Stimulated activated effector memory CD8-positive, alpha-beta T cell treated with anti-CD3 and anti-CD28 coated beads, Interleukin-12 subunit alpha, Interleukin-12 subunit beta, amount 100 ng/mL, for 72 hours (primary cell): Measurements from ENCODE around the gene RETN.

Source experiments
- ATAC-seq: fragments of 150-1000 bp; cut with Tn5 transposase; 2 replicates; pipeline ENCODE4 v1.10.0; 2021
- DNase-seq, 2 donors: peaks; one replicate each; pipeline ENCODE4 v3.0.0; 2021 to 2022; ENCODE audit warnings: low spot score in 2 of 2
- H3K27ac Mint-ChIP-seq: one replicate; pipeline ENCODE4 v1.8.0; 2022; ENCODE audit warnings: mild to moderate bottlenecking, mixed read lengths
- H3K36me3 Mint-ChIP-seq: one replicate; pipeline ENCODE4 v1.8.0; 2022; ENCODE audit warnings: mild to moderate bottlenecking, mixed read lengths
- H3K4me1 Mint-ChIP-seq: one replicate; pipeline ENCODE4 v1.8.0; 2022; ENCODE audit warnings: mixed read lengths
- H3K4me3 Mint-ChIP-seq: one replicate; pipeline ENCODE4 v1.8.0; 2022; ENCODE audit warnings: mild to moderate bottlenecking, mixed read lengths
- H3K9me3 Mint-ChIP-seq: one replicate; pipeline ENCODE4 v1.8.0; 2022; ENCODE audit warnings: mixed read lengths

The RETN gene, protein sequence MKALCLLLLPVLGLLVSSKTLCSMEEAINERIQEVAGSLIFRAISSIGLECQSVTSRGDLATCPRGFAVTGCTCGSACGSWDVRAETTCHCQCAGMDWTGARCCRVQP

DNA sequence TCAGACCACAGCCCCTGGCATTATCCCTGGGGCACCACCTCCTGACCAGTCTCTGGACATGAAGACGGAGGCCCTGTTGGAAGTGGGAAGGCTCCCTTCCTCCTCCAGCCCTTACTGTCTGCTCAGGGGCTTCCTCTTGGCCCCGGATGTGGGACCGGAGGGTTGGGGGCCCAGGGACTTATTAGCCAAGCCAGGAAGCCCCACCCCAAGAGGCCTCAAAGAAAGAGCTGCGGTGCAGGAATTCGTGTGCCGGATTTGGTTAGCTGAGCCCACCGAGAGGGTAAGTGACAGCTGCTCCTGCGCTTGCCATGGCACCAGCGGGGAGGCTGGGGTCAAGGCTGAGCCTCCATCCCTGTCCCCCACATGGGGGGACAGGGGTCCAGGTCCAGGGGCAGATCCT is at the start of gene RETN:
TSS of gene RETN (plus strand) at position 208 of the 400 bp plus-strand sequence. CDS start 278 bp downstream, outside the sequence.
- no peak within 1 kb of the TSS for H3K4me3 Mint-ChIP-seq
- no peaks in the 10 kb centered on the region for H3K9me3 Mint-ChIP-seq
- no peak for DNase-seq
- no peak for ATAC-seq
- H3K4me1 Mint-ChIP-seq = peaks cover 17% of the 10 kb centered on the region
- H3K27ac Mint-ChIP-seq = no peak within 1 kb of the TSS
- no peaks in the 10 kb centered on the region for H3K36me3 Mint-ChIP-seq

DNA sequence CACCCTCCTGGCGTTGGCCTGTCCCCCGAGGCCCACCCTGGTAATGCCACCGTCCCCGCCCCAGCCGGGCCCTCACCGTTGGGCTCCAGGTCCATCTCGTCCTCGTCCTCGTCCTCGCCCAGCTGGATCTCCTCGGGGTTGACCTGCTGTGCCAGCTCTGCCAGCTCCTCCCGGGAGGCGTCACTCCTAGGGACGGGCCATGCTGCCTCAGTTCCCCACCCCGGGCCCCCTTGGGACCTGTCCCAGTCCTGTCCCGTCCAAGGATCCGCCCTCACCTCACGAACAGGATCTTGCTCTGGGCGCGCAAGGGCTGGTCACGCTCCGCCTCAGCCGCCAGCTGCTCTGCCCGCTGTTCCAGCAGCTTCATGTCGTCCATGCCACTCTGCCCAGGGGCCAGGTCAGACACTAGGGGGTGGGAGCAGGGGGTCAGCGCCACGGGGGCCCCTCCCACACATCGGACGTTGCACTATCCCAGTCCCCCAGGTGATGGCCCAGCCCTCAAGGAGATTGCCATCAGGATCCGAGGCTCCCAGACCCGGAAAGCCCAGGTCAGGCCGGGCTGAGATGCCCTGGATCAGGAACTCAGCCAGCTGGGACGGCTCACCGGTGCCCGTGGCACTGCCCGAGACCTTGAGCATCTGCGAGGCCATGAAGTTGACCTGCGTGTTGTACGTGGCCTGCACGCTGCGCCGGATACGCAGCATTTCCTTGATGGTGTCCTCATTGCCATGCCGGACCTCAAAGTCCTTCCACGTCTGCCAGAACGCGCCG is 49.0 kb upstream of the RETN start:
- no peak overlapping the region for H3K4me3 Mint-ChIP-seq

DNA sequence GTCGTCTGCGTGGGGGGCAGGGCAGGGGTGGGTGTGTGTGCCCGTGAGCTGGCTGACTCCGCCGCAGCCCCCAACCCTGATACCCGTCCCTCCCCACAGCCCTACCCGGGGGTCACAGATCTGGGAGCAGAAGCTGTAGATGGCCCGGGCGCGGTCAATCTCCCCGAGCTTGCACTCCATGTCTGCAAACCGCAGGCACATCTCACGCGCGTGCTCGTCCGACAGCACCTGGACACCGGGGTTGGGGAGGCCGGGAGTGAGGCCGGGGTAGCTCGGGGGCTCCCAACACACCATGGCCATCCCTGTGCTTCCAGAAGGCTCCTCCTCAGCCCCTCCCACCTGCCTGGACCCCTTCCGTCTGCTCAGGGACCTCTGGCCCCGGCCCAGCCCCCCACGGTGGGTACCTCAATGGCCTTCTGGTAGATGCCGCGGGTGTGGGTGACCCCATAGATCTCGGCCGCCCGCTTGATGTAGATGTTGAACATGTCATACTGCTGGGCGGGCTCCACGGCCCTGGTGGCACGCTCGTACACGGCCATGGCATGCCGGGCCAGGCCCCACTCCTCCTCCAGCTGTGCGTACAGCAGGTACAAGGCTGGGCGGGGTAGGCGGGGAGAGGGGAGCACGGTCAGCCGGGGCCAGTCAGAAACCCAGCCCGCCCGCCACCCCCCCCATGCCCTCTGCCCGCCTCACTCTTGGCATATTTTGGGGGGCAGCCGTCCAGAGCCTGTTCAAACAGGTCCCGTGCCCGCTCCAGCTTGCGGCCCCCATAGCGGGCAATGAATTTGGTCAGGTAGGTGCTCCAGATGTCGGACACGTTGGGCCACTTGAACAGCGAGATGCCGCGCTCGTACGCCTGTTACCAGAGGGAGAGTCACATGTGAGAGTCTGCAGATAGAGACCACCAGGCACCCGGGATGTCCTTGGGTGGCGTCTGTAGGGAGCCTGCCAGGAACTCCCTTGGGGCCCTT is 48.1 kb upstream of the RETN start:
- DNase-seq (no peak), ATAC-seq (no peak)
- peaks cover 71% of the 10 kb centered on the region for H3K36me3 Mint-ChIP-seq
- H3K9me3 Mint-ChIP-seq = no peaks in the 10 kb centered on the region
- no peak overlapping the region for H3K27ac Mint-ChIP-seq
- H3K4me1 Mint-ChIP-seq = no peaks in the 10 kb centered on the region
- H3K4me3 Mint-ChIP-seq = no peak overlapping the region

More for the DNA sequence above, 49.0 kb upstream of the RETN start:
- DNase-seq = no peak
- Mint-ChIP-seq H3K9me3 (no peaks in the 10 kb centered on the region), H3K4me1 (no peaks in the 10 kb centered on the region), H3K27ac (no peak overlapping the region), H3K36me3 (peaks cover 62% of the 10 kb centered on the region)
- ATAC-seq = no peak

DNA sequence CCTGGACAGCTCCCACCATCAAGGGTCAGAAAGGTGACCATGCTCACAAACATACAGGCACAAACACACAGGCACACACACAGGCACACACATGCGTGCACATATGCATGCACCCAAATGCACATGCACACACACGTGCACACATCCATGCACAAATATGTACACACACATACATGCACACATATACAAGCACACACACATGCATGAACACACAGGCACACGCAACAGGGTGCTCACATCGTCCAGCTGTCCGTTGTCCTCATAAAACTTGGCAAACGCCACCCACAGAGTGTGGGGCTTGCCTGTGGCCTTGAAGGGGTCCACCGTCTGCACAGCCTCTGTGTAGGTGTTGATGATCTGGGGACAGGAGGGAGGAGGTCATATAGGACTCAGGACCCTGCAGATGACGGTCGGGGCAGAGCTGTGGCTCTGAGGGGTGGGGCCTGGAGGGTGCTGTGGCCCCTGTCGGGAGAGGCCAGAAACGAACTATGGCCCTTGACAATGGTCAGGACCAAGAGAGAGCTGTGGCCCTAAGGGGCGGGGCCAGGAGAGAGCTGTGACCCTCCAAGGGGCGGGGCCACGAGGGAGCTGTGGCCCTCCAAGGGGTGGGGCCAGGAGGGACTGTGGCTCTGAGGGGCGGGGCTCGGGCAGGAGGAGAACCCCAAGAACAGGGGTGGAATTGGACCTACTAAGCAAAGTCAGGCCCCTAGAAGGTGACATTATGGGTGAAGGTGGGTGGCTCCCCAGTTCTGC is 45.7 kb upstream of the RETN start:
- ATAC-seq (no peak), DNase-seq (no peak)
- no peaks in the 10 kb centered on the region for H3K9me3 Mint-ChIP-seq
- no peak overlapping the region for H3K4me3 Mint-ChIP-seq
- no peak overlapping the region for H3K27ac Mint-ChIP-seq
- H3K4me1 Mint-ChIP-seq = peaks cover 6% of the 10 kb centered on the region
- peaks cover 72% of the 10 kb centered on the region for H3K36me3 Mint-ChIP-seq

DNA sequence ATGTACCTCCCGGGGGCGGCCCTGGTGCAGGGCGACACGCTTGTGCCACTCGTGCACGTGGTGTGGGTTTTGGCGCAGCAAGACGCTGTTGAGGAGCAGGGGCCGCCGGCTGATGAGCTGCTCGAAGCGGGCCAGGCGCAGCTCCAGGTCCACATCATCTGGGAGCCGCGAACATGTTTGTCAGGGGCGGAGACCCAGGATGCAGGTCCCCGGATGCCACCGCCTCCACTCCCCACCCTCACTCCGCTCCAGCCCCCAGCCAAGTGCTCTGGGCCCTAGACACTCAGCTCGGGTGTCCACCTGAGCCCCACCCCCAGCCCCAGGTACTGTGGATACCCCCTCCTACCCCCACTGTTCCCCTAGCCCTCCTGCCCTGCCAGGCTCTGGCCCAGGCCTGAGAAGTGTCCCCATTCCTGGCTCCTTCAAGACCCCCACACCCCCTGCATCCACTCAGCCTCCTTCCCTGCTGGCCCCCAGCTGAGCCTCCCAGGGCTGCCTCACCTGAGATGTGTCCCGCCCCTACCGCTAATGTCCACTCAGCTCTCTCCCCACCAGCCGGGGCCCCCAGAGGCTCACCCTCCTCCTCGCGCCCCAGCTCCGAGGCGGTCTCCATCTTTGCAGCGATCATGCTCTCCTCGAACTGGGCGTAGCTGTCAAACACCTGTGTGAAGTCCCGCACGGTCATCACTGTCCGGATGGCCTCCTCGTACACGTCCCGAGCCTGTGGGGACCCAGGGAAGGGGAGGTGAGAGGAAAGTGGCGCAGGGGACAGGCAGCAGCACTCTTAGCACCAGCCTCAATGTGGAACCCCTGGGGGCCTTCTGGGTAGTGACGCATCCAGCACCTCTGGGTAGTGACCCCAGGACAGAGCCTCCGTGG is 44.9 kb upstream of the RETN start:
- H3K36me3 Mint-ChIP-seq = peaks cover 68% of the 10 kb centered on the region
- ATAC-seq = no peak
- no peak overlapping the region for H3K27ac Mint-ChIP-seq
- H3K4me1 Mint-ChIP-seq = peaks cover 15% of the 10 kb centered on the region
- no peak overlapping the region for H3K4me3 Mint-ChIP-seq
- H3K9me3 Mint-ChIP-seq = no peaks in the 10 kb centered on the region
- no peak for DNase-seq

DNA sequence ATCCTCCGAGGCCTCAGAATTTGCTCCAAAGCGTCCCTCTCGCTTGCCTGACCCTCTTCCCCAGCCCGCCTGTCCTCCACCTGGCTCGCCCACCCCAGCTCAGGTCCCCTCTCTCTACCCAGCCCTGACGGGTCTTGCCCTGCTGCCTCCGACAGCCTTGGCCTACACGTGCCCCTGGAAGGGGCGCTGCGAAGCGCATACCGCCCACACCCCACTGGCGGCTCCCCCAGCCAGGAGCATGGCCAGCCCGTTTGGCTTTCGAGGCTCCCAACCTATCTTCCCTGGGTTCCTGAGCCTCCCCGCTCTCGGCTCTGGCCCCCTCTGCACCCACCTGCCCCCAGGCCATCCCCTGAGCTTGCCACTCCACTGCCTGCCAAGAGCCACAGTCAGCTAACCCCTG is 44.0 kb upstream of the RETN start:
- H3K4me1 Mint-ChIP-seq = peaks cover 23% of the 10 kb centered on the region
- DNase-seq (no peak), ATAC-seq (no peak)
- peaks cover 74% of the 10 kb centered on the region for H3K36me3 Mint-ChIP-seq
- no peak overlapping the region for H3K27ac Mint-ChIP-seq
- H3K4me3 Mint-ChIP-seq = no peak overlapping the region
- no peaks in the 10 kb centered on the region for H3K9me3 Mint-ChIP-seq

DNA sequence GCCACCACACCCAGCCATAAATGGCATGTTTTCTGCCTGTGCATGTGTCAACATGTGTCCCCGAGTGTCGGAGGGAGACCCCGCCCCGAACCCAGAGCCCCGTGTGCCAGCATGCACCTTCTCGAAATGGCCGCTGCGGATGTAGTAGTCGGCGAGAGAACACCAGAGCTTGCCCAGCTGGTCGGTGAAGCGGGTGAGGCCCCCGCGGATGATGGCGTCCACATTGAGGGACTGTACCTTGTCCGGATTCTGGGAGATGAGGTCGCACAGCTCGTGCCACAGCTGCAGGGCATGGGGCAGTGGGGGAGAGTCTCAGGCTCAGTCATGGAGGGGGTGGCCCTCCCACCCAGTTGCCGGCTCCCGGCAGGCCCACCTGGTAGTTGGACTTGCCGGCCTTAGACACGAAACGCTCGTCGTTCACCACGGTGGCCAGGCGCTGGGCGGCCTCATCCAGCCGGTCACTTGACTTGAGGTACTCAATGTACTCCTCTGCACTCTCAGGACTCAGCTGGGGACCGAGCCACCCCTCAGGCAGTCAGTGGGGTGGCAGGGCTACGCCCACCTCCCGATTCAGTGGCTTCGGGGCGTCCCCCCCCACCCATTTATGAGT is 43.0 kb upstream of the RETN start:
- H3K36me3 Mint-ChIP-seq = peaks cover 76% of the 10 kb centered on the region
- no peak overlapping the region for H3K4me3 Mint-ChIP-seq
- no peak overlapping the region for H3K27ac Mint-ChIP-seq

DNA sequence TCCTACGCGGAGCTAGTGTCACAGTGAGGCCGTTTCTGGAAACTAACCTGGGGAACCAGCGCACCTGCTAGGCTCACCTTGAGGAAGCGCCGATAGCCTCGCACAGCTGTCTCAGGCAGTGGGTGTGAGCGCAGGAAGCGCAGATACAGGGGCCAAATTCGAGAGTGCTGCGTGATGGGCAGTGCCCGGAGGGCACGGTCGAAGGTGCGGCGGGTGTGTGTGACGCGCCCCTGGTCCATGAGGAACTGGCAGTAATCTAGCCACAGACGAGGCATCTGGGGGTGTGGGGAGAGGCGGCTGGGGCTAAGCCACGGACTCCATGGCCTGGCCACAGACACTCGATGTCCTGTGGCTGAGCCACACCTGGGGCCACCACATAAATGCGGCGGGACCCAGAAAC is 41.7 kb upstream of the RETN start:
- H3K9me3 Mint-ChIP-seq = no peaks in the 10 kb centered on the region
- no peak overlapping the region for H3K27ac Mint-ChIP-seq
- H3K4me1 Mint-ChIP-seq = peaks cover 37% of the 10 kb centered on the region
- H3K4me3 Mint-ChIP-seq = peak overlapping the region; percentile 6
- ATAC-seq (no peak), DNase-seq (no peak)
- peaks cover 76% of the 10 kb centered on the region for H3K36me3 Mint-ChIP-seq

More for the DNA sequence above, 43.0 kb upstream of the RETN start:
- DNase-seq (no peak), ATAC-seq (no peak)
- H3K4me1 Mint-ChIP-seq = peaks cover 34% of the 10 kb centered on the region
- no peaks in the 10 kb centered on the region for H3K9me3 Mint-ChIP-seq

DNA sequence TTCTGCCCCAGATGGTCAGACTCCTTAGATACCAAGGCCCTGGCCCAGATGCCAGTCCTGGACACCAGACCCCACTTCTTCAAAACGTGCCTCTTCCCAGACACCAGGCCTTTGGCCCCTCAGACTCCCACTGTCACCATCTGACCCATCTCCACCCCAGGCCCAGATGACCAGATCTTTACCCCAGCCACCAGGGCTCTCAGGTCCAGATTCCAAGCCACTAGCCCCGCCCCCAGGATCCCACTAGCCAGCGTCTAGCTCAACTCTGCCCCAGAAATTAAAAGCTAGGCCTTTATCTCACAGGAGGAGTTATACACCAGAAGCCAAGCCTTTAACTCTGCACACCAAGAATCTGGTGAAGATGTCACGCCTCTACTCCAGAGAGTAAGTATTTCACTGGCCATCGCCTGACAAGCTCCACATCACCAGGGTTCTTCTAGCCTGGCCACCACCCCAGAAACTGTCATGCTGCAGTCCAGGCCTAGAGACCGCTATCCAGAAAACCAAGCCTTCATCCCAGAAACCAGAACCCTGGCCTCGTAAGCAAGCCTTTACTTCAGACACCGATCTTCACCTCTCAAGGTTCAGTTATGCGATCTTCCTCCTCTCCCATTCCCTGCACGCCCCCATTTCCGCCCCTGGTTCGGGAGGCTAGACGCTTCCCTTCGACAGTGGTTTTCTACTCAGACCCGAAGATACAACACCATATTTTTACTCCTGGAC is 40.1 kb upstream of the RETN start:
- Mint-ChIP-seq H3K4me1 (peaks cover 37% of the 10 kb centered on the region), H3K36me3 (peaks cover 73% of the 10 kb centered on the region), H3K4me3 (peak overlapping the region; percentile 95), H3K27ac (peak overlapping the region; percentile 99), H3K9me3 (no peaks in the 10 kb centered on the region)
- no peak for ATAC-seq
- no peak for DNase-seq

DNA sequence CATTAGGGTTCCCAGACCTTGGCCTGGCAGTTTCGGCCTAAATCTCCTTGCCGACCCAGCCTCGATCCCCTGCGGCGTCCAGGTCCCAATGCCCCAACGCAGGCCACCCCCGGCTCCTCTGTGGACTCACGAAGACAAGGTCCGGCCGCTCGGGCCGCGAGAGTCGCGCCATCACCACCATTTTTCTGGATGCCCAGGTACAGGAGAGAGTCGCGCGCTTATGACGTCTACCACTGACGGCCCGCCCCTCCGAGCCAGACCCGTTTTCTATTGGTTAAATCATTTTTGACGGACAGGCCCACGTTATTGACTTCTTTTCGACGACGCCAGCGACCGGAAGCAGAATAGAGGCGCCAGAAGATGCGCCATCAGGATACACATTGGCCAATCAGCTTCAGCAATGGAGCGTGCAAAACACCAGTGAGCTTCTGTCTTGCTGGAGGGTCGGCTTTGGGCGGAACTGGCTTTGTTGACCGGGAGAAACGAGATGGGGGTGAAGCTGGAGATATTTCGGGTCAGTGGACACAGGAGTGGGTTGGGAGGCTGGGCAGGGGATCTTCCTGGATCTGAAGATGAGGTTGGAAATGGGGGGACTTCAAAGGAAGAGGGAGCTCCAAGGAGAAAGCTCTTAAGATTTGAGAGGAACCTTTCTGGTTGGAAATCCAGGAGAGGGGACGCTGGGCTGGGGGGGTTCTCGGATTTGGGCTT is 39.3 kb upstream of the RETN start, which contains the start of the genes PET100 and XAB2:
TSS of gene PET100 (plus strand) at position 447 of the 708 bp plus-strand sequence. CDS start at position 488, 41 bp downstream.
TSS of gene XAB2 (minus strand) at position 199 of the 708 bp plus-strand sequence. CDS start at position 181, 18 bp downstream.
- peak within 1 kb of the TSS; percentile 95 for H3K4me3 Mint-ChIP-seq
- no peaks in the 10 kb centered on the region for H3K9me3 Mint-ChIP-seq
- peak within 1 kb of the TSS; percentile 99 for H3K27ac Mint-ChIP-seq
- DNase-seq (peak; percentile 91 to 97), ATAC-seq (peak; percentile 99)
- H3K4me1 Mint-ChIP-seq = peaks cover 42% of the 10 kb centered on the region
- peaks cover 71% of the 10 kb centered on the region for H3K36me3 Mint-ChIP-seq

DNA sequence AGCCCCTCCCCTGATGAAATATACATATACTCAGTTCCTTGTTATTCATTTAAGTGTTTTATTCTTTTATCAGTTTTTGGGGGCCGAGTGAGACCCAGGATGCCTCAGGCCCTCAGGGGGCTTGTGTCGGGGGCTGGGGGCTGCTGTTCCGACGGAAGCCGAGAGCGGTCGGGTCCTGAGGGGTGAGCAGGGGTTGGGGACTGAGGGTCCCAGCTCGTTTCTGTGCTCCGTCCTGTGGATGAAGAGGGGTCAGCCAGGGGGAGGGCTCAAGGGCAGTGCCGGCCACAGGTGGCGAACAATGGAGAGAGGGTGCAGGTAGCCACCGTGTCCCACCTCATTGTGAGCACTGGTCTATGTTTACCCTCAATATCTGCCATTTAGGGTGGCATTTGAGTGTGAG is 37.3 kb upstream of the RETN start:
- Mint-ChIP-seq H3K36me3 (peaks cover 53% of the 10 kb centered on the region), H3K4me3 (no peak overlapping the region), H3K9me3 (no peaks in the 10 kb centered on the region), H3K4me1 (peaks cover 53% of the 10 kb centered on the region), H3K27ac (no peak overlapping the region)
- ATAC-seq = no peak
- DNase-seq = no peak

DNA sequence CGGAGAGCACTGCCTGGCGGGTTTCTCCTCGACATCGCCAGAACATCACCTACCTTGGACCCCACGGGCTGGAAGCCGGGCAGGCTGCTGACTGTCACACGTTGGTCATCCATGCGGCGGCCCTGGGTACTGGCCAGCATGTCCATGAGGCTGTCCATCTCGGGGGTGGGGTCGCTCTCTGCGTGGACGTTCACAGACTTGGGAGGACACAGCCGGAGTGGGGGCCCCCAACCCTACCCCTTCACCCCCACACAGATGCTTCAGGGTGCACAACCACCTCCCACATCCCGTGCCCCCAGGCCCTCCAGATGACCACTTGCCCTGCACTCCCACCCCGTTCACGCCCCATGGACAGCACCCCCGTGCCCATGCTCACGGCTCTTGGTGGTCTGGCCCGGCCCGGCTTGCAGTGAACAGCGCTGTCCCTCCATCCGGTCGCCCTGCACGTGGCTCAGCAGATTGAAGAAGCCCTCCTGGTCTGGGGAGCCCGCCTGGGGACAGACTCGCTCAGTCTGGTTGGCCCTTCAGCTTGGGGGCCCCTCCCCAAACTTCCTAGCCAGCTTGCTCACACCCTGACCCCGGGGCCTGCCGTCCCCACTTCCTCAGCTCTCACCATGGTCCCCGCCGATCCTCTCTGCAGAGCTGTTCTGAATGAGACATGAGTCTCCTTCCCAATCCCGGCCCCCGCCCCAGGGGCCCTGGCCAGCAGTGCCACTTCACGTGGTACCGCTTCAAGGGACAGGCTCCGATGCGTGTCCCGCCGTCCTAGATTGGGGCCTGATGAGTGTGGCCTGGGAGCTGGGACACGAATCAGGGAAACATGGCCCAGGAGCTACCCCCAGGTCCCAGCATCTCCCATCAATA is 36.3 kb upstream of the RETN start:
- H3K4me1 Mint-ChIP-seq = peaks cover 53% of the 10 kb centered on the region
- DNase-seq (no peak), ATAC-seq (no peak)
- H3K4me3 Mint-ChIP-seq = no peak overlapping the region
- peak overlapping the region; percentile 52 for H3K27ac Mint-ChIP-seq
- H3K9me3 Mint-ChIP-seq = no peaks in the 10 kb centered on the region
- H3K36me3 Mint-ChIP-seq = peaks cover 52% of the 10 kb centered on the region
